ENCODE results near the gene ZKSCAN8.

DNA sequence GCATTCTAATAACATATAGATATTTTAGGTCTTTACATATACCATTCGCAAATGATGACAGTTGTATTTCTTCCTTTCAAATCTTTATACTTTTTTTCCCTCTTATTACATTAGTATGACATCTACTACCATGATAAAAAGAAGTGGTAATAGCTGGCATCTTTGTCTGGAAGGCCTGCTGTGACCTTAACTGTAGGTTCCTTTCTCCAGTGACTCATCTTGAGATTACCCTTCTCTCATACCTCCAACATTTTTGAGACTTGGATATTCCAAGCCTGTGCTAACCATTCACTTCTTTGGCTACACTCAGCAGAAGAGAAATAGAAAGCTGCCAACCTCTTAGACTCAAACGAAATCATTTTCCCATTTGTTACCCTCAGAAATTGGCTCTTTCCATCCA lies 30.3 kb downstream of the ZKSCAN8 start:
- TF ChIP-seq, protein P1, sequence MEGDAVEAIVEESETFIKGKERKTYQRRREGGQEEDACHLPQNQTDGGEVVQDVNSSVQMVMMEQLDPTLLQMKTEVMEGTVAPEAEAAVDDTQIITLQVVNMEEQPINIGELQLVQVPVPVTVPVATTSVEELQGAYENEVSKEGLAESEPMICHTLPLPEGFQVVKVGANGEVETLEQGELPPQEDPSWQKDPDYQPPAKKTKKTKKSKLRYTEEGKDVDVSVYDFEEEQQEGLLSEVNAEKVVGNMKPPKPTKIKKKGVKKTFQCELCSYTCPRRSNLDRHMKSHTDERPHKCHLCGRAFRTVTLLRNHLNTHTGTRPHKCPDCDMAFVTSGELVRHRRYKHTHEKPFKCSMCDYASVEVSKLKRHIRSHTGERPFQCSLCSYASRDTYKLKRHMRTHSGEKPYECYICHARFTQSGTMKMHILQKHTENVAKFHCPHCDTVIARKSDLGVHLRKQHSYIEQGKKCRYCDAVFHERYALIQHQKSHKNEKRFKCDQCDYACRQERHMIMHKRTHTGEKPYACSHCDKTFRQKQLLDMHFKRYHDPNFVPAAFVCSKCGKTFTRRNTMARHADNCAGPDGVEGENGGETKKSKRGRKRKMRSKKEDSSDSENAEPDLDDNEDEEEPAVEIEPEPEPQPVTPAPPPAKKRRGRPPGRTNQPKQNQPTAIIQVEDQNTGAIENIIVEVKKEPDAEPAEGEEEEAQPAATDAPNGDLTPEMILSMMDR (IDR thresholded peaks at IDR 0.05 in 8 of 11, conservative IDR thresholded peaks at IDR 0.05 in 3 of 11): no peak
- TF ChIP-seq POLR2A (IDR thresholded peaks at IDR 0.05): no peak

Measured in spleen (tissue), 7 donors.